Measurements from ENCODE around the gene CHIT1. TPM values are rescaled to one million over a fixed set of nuclear protein-coding genes. Genes with fewer than 3 reads are reported as not detected.

Gene CHIT1
- total RNA-seq, 4 donors from 2014 or later, result 0.45 to 9.0 (median 1.2) TPM; not detected in 1

GRCh38 chr1:203199816-203200571 is 29.5 kb downstream of the CHIT1 start:
- intact Hi-C loops (cut with DNase I), result no loop called here
- DNase-seq, result no peak
- Histone ChIP-seq H3K27me3 (no peaks in the 10 kb centered on the region), H3K27ac (peak overlapping the region in 2 of 3 donors; percentile 20 to 28), H3K9me3 (no peaks in the 10 kb centered on the region), H3K36me3 (no peaks in the 10 kb centered on the region), H3K4me3 (replicated peaks in 1 of 3) (no peak overlapping the region), H3K4me1 (no peaks in the 10 kb centered on the region)
- TF ChIP-seq POLR2A (IDR thresholded peaks at IDR 0.05) (no peak), CTCF (IDR thresholded peaks at IDR 0.05) (no peak)
- WGBS, 2 donors, result 60 to 72% methylated on average over 8 of the region's 8 CpGs

GRCh38 chr1:203199481-203199815 is 30.0 kb downstream of the CHIT1 start:
- no peak overlapping the region for H3K4me3 ChIP-seq (replicated peaks in 1 of 3)
- no peaks in the 10 kb centered on the region for H3K4me1 ChIP-seq
- peak overlapping the region in 2 of 3 donors; percentile 20 to 28 for H3K27ac ChIP-seq
- TF ChIP-seq CTCF (IDR thresholded peaks at IDR 0.05) (no peak), POLR2A (IDR thresholded peaks at IDR 0.05) (no peak)
- 82 to 94% methylated on average over 6 of the region's 6 CpGs for WGBS, 2 donors
- H3K36me3 ChIP-seq, result no peaks in the 10 kb centered on the region
- intact Hi-C loops (cut with DNase I), result no loop called here
- no peak for DNase-seq
- H3K9me3 ChIP-seq, result no peaks in the 10 kb centered on the region
- no peaks in the 10 kb centered on the region for H3K27me3 ChIP-seq

- DNase-seq, result no peak
- intact Hi-C loops (cut with DNase I), result no loop called here
- no peaks in the 10 kb centered on the region for H3K4me1 ChIP-seq
- no peaks in the 10 kb centered on the region for H3K36me3 ChIP-seq
- 88 to 93% methylated on average over 2 to 3 of the region's 3 CpGs for WGBS, 2 donors
- H3K9me3 ChIP-seq, result no peaks in the 10 kb centered on the region
- TF ChIP-seq POLR2A (IDR thresholded peaks at IDR 0.05) (no peak), CTCF (IDR thresholded peaks at IDR 0.05) (no peak)
- no peak overlapping the region for H3K4me3 ChIP-seq (replicated peaks in 1 of 3)
- H3K27me3 ChIP-seq, result no peaks in the 10 kb centered on the region
- H3K27ac ChIP-seq, result no peak overlapping the region
Observed at GRCh38 chr1:203199002-203199401, 30.5 kb downstream of the CHIT1 start.

- no peak overlapping the region for H3K27ac ChIP-seq
- intact Hi-C loops (cut with DNase I), result no loop called here
- TF ChIP-seq POLR2A (IDR thresholded peaks at IDR 0.05), result no peak
- no peak for TF ChIP-seq CTCF (IDR thresholded peaks at IDR 0.05)
- no peaks in the 10 kb centered on the region for H3K27me3 ChIP-seq
- H3K4me1 ChIP-seq, result no peaks in the 10 kb centered on the region
- DNase-seq, result no peak
- no peaks in the 10 kb centered on the region for H3K36me3 ChIP-seq
- H3K9me3 ChIP-seq, result no peaks in the 10 kb centered on the region
- WGBS, 2 donors, result 47 to 68% methylated on average over 3 of the region's 3 CpGs
- H3K4me3 ChIP-seq (replicated peaks in 1 of 3), result no peak overlapping the region
Observed at GRCh38 chr1:203197625-203198024, 31.8 kb downstream of the CHIT1 start.

- H3K9me3 ChIP-seq, result no peaks in the 10 kb centered on the region
- H3K4me3 ChIP-seq (replicated peaks in 1 of 3), result no peak overlapping the region
- no peaks in the 10 kb centered on the region for H3K36me3 ChIP-seq
- no peaks in the 10 kb centered on the region for H3K27me3 ChIP-seq
- intact Hi-C loops (cut with DNase I), result no loop called here
- no peak overlapping the region for H3K27ac ChIP-seq
- no peak for DNase-seq
- 88 to 92% methylated on average over 2 to 3 of the region's 3 CpGs for WGBS, 2 donors
- no peak for TF ChIP-seq POLR2A (IDR thresholded peaks at IDR 0.05)
- no peak for TF ChIP-seq CTCF (IDR thresholded peaks at IDR 0.05)
- no peaks in the 10 kb centered on the region for H3K4me1 ChIP-seq
Observed at GRCh38 chr1:203196371-203196770, 33.1 kb downstream of the CHIT1 start.
